ENCODE results near the gene XRN2. TPM values are rescaled to one million over a fixed set of nuclear protein-coding genes. Genes with fewer than 3 reads are reported as not detected.
"Not testable (repeated sequence)": the region's sequence is repeated elsewhere in the genome, so short reads cannot be mapped to it uniquely, and the experiment has no call there.

XRN2 gene
- total RNA-seq, 1 donor from 2014 or later: 46.4 TPM

GRCh38 chr20:21399005-21399475 is 95.9 kb downstream of the XRN2 start:
- Histone ChIP-seq H3K27ac (no peak overlapping the region), H3K4me3 (no peak overlapping the region), H3K36me3 (no peaks in the 10 kb centered on the region), H3K4me1 (no peaks in the 10 kb centered on the region), H3K27me3 (peaks cover 24% of the 10 kb centered on the region), H3K9me3 (no peaks in the 10 kb centered on the region)
- DNase-seq (ENCODE audit: extremely low spot score in 2 of 2): no peak
- intact Hi-C loops (cut with DNase I): no loop called here
- no peak for TF ChIP-seq POLR2AphosphoS5 (IDR thresholded peaks at IDR 0.05; ENCODE audit: insufficient read depth in 1 of 2, low read depth in 1 of 2)
- TF ChIP-seq, protein P1, sequence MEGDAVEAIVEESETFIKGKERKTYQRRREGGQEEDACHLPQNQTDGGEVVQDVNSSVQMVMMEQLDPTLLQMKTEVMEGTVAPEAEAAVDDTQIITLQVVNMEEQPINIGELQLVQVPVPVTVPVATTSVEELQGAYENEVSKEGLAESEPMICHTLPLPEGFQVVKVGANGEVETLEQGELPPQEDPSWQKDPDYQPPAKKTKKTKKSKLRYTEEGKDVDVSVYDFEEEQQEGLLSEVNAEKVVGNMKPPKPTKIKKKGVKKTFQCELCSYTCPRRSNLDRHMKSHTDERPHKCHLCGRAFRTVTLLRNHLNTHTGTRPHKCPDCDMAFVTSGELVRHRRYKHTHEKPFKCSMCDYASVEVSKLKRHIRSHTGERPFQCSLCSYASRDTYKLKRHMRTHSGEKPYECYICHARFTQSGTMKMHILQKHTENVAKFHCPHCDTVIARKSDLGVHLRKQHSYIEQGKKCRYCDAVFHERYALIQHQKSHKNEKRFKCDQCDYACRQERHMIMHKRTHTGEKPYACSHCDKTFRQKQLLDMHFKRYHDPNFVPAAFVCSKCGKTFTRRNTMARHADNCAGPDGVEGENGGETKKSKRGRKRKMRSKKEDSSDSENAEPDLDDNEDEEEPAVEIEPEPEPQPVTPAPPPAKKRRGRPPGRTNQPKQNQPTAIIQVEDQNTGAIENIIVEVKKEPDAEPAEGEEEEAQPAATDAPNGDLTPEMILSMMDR (IDR thresholded peaks at IDR 0.05): no peak
- TF ChIP-seq POLR2A (IDR thresholded peaks at IDR 0.05): no peak

GRCh38 chr20:21411725-21412124 is 108.6 kb downstream of the XRN2 start:
- TF ChIP-seq, protein P1 (IDR thresholded peaks at IDR 0.05): no peak
- no peak for TF ChIP-seq POLR2A (IDR thresholded peaks at IDR 0.05)
- no peak for TF ChIP-seq POLR2AphosphoS5 (IDR thresholded peaks at IDR 0.05; ENCODE audit: insufficient read depth in 1 of 2, low read depth in 1 of 2)
- H3K36me3 ChIP-seq: no peaks in the 10 kb centered on the region
- H3K4me3 ChIP-seq: no peak overlapping the region
- no peak for DNase-seq (ENCODE audit: extremely low spot score in 2 of 2)
- H3K27me3 ChIP-seq: no peaks in the 10 kb centered on the region
- H3K9me3 ChIP-seq: no peaks in the 10 kb centered on the region
- H3K27ac ChIP-seq: no peak overlapping the region
- intact Hi-C loops (cut with DNase I): no loop called here
- no peaks in the 10 kb centered on the region for H3K4me1 ChIP-seq

- H3K4me1 ChIP-seq; H3K9me3 ChIP-seq; H3K4me3 ChIP-seq; H3K36me3 ChIP-seq; H3K27ac ChIP-seq; DNase-seq (ENCODE audit: extremely low spot score in 2 of 2); intact Hi-C loops (cut with DNase I); H3K27me3 ChIP-seq: not testable (repeated sequence)
Observed at GRCh38 chr20:21413996-21414395, 110.9 kb downstream of the XRN2 start.

- H3K27ac ChIP-seq; H3K4me3 ChIP-seq; H3K36me3 ChIP-seq; H3K4me1 ChIP-seq; intact Hi-C loops (cut with DNase I); H3K27me3 ChIP-seq; H3K9me3 ChIP-seq; DNase-seq (ENCODE audit: extremely low spot score in 2 of 2): not testable (repeated sequence)
Observed at GRCh38 chr20:21419147-21419546, 116.0 kb downstream of the XRN2 start.

DNA sequence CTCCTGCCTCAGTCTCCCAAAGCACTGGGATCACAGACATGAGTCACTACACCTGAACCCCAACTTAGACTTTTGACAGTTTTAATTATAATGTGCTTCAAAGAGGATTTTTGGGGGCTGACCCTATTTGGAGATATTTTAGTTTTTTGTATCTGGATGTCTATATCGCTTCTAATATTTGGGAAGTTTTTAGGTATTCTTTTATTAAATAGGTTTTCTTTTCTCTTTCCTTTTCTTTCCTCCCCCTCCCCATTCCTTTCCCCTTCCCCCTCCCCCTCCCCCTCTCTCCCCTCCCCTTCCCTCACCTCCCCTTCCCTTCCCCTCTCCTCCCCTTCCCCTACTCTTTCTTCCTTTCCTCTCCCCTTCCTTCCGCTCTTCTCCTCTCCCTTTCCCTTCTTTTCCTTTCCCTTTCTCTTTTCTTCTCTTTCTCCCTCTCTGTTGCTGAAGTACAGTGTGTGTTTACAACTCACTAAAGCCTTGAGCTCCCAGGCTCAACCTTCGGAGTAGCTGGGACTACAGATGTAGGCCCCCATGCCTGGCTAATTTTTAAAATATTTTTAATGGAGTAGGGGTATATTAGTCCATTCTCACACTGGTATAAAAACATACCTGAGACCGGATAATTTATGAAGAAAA is 118.6 kb downstream of the XRN2 start:
- Histone ChIP-seq H3K36me3 (no peaks in the 10 kb centered on the region), H3K4me3 (no peak overlapping the region), H3K4me1 (no peaks in the 10 kb centered on the region), H3K27ac (no peak overlapping the region), H3K27me3 (no peaks in the 10 kb centered on the region), H3K9me3 (peaks cover 6% of the 10 kb centered on the region)
- TF ChIP-seq, protein P1 (IDR thresholded peaks at IDR 0.05): no peak
- TF ChIP-seq POLR2AphosphoS5 (IDR thresholded peaks at IDR 0.05; ENCODE audit: insufficient read depth in 1 of 2, low read depth in 1 of 2) (no peak), POLR2A (IDR thresholded peaks at IDR 0.05) (no peak)
- intact Hi-C loops (cut with DNase I): no loop called here
- no peak for DNase-seq (ENCODE audit: extremely low spot score in 2 of 2)

GRCh38 chr20:21423712-21424111 is 120.6 kb downstream of the XRN2 start:
- intact Hi-C loops (cut with DNase I); H3K27ac ChIP-seq; H3K9me3 ChIP-seq; DNase-seq (ENCODE audit: extremely low spot score in 2 of 2); H3K36me3 ChIP-seq; H3K27me3 ChIP-seq; H3K4me3 ChIP-seq; H3K4me1 ChIP-seq: not testable (repeated sequence)
